ENCODE results near the gene LRPPRC.
A peak's percentile ranks its signal among the peaks of the same experiment; 100 is the strongest.
"Not testable (repeated sequence)": the region's sequence is repeated elsewhere in the genome, so short reads cannot be mapped to it uniquely, and the experiment has no call there.

The LRPPRC gene

GRCh38 chr2:43977677-43978375, 18.0 kb downstream of the LRPPRC start:
- no peak for DNase-seq

GRCh38 chr2:43960921-43961320, 34.9 kb downstream of the LRPPRC start:
- no peak for DNase-seq

GRCh38 chr2:43958397-43959275, 37.2 kb downstream of the LRPPRC start:
- DNase-seq = no peak

GRCh38 chr2:43950383-43951008, 45.3 kb downstream of the LRPPRC start:
- peak; percentile 20 to 36 for DNase-seq

GRCh38 chr2:43948370-43948769, 47.4 kb downstream of the LRPPRC start:
- no peak for DNase-seq

- no peak for DNase-seq
Measured at GRCh38 chr2:43946685-43947084, 49.1 kb downstream of the LRPPRC start.

- DNase-seq = no peak
Measured at GRCh38 chr2:43945439-43945838, 50.4 kb downstream of the LRPPRC start.

GRCh38 chr2:43944915-43945314, 50.9 kb downstream of the LRPPRC start:
- DNase-seq = no peak

GRCh38 chr2:43943809-43944452, 51.9 kb downstream of the LRPPRC start:
- DNase-seq = no peak

- DNase-seq = no peak
Measured at GRCh38 chr2:43943323-43943722, 52.5 kb downstream of the LRPPRC start.

GRCh38 chr2:43942881-43943280, 52.9 kb downstream of the LRPPRC start:
- DNase-seq = no peak

GRCh38 chr2:43941966-43942365, 53.8 kb downstream of the LRPPRC start:
- DNase-seq = no peak

- peak in 1 of 2 donors; percentile 15 for DNase-seq
Measured at GRCh38 chr2:43941359-43941758, 54.4 kb downstream of the LRPPRC start.

- no peak for DNase-seq
Measured at GRCh38 chr2:43939695-43940256, 56.0 kb downstream of the LRPPRC start.

- no peak for DNase-seq
Measured at GRCh38 chr2:43937269-43937820, 58.4 kb downstream of the LRPPRC start.

- DNase-seq = no peak
Measured at GRCh38 chr2:43934567-43934966, 61.2 kb downstream of the LRPPRC start.

- no peak for DNase-seq
Measured at GRCh38 chr2:43931293-43931692, 64.5 kb downstream of the LRPPRC start.

- DNase-seq = no peak
Measured at GRCh38 chr2:43927442-43927841, 68.3 kb downstream of the LRPPRC start.

- DNase-seq = no peak
Measured at GRCh38 chr2:43925431-43925830, 70.4 kb downstream of the LRPPRC start.

- no peak for DNase-seq
Measured at GRCh38 chr2:43924463-43924862, 71.3 kb downstream of the LRPPRC start.

- not testable (repeated sequence) for DNase-seq
Measured at GRCh38 chr2:43911136-43911790, 84.5 kb downstream of the LRPPRC start.

Measured in inflammatory macrophage treated with lipopolysaccharide for 1 hour (primary cell).